Testis (tissue), 3 donors: ENCODE measurements around the gene TRABD2B. TPM values are rescaled to one million over a fixed set of nuclear protein-coding genes. Genes with fewer than 3 reads are reported as not detected.

Source experiments
- DNase-seq: peaks from one replicate; pipeline ENCODE4 v3.0.0-alpha.2; 2019
- H3K27ac ChIP-seq, 2 donors: fragments of 200-600 bp; sonication (generic); one replicate each; pipeline ENCODE4 v1.5.1; 2019
- H3K27me3 ChIP-seq: fragments of 200-600 bp; sonication (generic); one replicate; pipeline ENCODE4 v1.5.1; 2019
- H3K36me3 ChIP-seq: fragments of 200-600 bp; sonication (generic); one replicate; pipeline ENCODE4 v1.5.1; 2017; ENCODE audit warnings: low read depth; ENCODE audit errors: missing control alignments
- H3K4me1 ChIP-seq: fragments of 200-600 bp; sonication (generic); one replicate; pipeline ENCODE4 v1.5.1; 2019
- H3K4me3 ChIP-seq, 2 donors: fragments of 200-600 bp; sonication (generic); one replicate each; pipeline ENCODE4 v1.5.1; 2017 to 2019
- H3K9me3 ChIP-seq: fragments of 200-600 bp; sonication (generic); one replicate; pipeline ENCODE4 v1.5.1; 2017
- POLR2A ChIP-seq: fragments of 450-650 bp; IDR thresholded peaks from one replicate; pipeline ENCODE4 v1.6.1; 2017; ENCODE audit warnings: antibody characterized with exemption, mild to moderate bottlenecking, moderate library complexity
- WGBS, 2 donors: methylation state at CpG; one replicate each; pipeline ENCODE4 v1.1.5; 2018; 5-methylcytosine and 5-hydroxymethylcytosine counted together
- intact Hi-C: fragments of 100-400 bp; cut with DNase I; formaldehyde crosslinking; loops from one replicate; pipeline ENCODE4 v1.15.1; 2023; ENCODE audit warnings: low total_unique reads
- polyA plus RNA-seq: library from polyadenylated mRNA; stranded (reverse); fragments of 350-450 nt; fragmentation: Illumina TruSeq; extraction: RNeasy Lipid Tissue Mini Kit (QIAGEN cat#74804); gene quantifications from one replicate; pipeline ENCODE4 v1.2.3, GENCODE V29; 2014; ENCODE audit warnings: low read depth, low replicate concordance; ENCODE audit not compliant: insufficient read depth
- total RNA-seq, 2 donors: library from RNA; depleted of rRNA; stranded (reverse); fragments of >200 nt; gene quantifications; one replicate each; pipeline ENCODE4 v1.2.3, GENCODE V29; 2016
- TF ChIP-seq, protein P1 (sequence below), 3 experiments: fragments of 450-650 bp in 2 of 3; fragments of 200-600 bp in 1 of 3; sonication (generic) in 1 of 3; IDR thresholded peaks; one replicate each; pipeline ENCODE4 v1.5.1; 2016 to 2019; ENCODE audit warnings: antibody characterized with exemption in 3 of 3, mild to moderate bottlenecking in 2 of 3, moderate library complexity in 1 of 3

The TRABD2B gene
- total and polyA plus RNA-seq, 3 donors from 2014 or later = 1.9 to 2.7 (median 2.0) TPM

DNA sequence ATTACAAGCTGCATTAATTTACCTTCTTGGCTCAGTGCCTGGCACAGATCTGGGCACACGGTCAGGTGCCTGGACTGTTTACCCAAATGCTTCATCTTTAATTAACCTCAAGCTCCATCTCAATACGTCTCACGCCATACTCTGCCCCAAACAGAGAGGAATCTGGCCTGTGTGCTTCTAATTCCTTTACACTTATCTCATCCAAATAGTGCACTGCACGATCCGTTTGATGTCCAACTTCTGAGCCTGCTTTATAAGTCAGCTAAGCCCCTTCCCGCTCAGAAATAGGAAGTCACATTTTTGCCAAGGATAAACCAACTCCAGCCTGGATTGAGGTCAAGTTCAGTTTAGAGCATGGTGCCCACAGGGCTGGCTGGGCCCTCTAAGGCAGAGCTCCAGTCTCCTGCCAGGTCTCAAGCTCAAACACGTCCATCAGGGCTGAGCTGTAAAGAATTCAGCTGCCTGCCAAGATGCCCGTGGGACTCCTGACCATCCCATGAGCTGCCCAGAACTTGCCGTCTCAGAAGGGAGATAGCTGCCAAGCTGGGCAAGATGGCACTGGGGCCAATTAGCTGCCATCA is 233.5 kb downstream of the TRABD2B start:
- no peak overlapping the region for H3K27ac ChIP-seq
- no peaks in the 10 kb centered on the region for H3K4me1 ChIP-seq
- H3K27me3 ChIP-seq = no peaks in the 10 kb centered on the region
- 78 to 86% methylated on average over 8 to 9 of the region's 9 CpGs for WGBS, 2 donors
- no peaks in the 10 kb centered on the region for H3K9me3 ChIP-seq
- no peaks in the 10 kb centered on the region for H3K36me3 ChIP-seq
- TF ChIP-seq, protein P1, sequence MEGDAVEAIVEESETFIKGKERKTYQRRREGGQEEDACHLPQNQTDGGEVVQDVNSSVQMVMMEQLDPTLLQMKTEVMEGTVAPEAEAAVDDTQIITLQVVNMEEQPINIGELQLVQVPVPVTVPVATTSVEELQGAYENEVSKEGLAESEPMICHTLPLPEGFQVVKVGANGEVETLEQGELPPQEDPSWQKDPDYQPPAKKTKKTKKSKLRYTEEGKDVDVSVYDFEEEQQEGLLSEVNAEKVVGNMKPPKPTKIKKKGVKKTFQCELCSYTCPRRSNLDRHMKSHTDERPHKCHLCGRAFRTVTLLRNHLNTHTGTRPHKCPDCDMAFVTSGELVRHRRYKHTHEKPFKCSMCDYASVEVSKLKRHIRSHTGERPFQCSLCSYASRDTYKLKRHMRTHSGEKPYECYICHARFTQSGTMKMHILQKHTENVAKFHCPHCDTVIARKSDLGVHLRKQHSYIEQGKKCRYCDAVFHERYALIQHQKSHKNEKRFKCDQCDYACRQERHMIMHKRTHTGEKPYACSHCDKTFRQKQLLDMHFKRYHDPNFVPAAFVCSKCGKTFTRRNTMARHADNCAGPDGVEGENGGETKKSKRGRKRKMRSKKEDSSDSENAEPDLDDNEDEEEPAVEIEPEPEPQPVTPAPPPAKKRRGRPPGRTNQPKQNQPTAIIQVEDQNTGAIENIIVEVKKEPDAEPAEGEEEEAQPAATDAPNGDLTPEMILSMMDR (IDR thresholded peaks at IDR 0.05) = no peak
- intact Hi-C loops = no loop called here
- no peak overlapping the region for H3K4me3 ChIP-seq
- no peak for DNase-seq

DNA sequence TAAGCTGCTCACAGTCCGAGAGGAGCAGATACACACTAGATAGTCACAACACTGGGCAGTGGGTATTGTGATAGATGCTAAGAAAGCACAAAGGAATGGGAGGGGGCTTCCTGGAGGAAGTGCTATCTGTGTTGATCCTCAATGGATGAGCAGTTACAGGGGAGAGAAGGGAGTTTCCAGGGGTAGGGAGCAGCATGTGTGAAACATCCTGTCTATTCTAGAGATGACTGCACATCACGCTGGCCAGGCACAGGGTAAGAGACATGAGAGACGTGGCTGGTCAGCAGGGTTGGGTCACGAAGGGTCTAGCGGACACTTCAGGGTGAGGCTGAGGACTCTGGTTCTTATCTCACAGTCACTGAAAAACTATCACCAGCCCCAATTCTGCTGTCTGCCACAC is 235.2 kb downstream of the TRABD2B start:
- DNase-seq = no peak
- H3K4me1 ChIP-seq = peaks cover 11% of the 10 kb centered on the region
- no peak overlapping the region for H3K4me3 ChIP-seq
- H3K36me3 ChIP-seq = no peaks in the 10 kb centered on the region
- H3K9me3 ChIP-seq = no peaks in the 10 kb centered on the region
- TF ChIP-seq POLR2A = no peak
- TF ChIP-seq, protein P1 (IDR thresholded peaks at IDR 0.05) = no peak
- H3K27me3 ChIP-seq = no peaks in the 10 kb centered on the region
- intact Hi-C loops = no loop called here
- WGBS, 2 donors = 75 to 94% methylated on average over 5 of the region's 5 CpGs
- no peak overlapping the region for H3K27ac ChIP-seq

DNA sequence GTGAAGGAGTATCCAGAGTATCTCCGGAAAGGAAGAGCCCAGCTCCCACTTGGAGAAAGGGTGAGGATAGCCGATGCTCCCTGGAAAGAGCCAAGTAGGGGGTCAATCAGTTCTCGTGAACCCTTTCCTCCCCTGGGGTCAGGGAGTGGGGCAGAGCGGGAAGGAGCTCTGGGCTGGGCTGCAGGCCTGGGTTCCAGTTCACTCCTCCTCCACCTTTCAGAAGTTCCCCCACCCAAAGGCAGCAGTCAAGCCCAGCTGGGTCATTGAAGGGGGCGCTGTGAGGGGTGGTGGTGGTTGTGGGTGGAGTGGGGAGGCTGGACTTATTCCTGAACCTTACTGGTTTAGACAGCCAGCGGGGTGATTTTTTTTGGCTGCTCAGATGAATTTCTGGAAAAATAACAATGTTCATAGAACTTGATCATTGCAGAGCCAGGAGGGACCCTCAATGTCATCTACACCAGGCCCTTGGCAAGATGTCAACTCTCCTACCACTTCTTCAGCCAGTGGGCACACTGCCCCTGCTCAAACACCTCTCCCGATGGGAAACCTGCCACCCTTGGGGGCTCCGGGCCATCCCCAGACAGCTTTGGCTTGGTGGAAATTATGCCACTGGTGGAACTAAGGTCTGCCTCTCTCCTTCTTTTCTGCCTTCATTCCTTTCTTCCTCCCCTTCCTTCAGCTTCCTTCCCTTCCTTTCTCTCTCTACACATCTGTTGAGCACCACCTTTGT is 235.8 kb downstream of the TRABD2B start:
- Histone ChIP-seq H3K27ac (no peak overlapping the region), H3K4me3 (no peak overlapping the region), H3K9me3 (no peaks in the 10 kb centered on the region), H3K4me1 (peaks cover 11% of the 10 kb centered on the region), H3K27me3 (no peaks in the 10 kb centered on the region), H3K36me3 (no peaks in the 10 kb centered on the region)
- WGBS, 2 donors = 75 to 76% methylated on average over 8 of the region's 8 CpGs
- DNase-seq = no peak
- no peak for TF ChIP-seq POLR2A
- TF ChIP-seq, protein P1 (IDR thresholded peaks at IDR 0.05) = no peak
- intact Hi-C loops = no loop called here

DNA sequence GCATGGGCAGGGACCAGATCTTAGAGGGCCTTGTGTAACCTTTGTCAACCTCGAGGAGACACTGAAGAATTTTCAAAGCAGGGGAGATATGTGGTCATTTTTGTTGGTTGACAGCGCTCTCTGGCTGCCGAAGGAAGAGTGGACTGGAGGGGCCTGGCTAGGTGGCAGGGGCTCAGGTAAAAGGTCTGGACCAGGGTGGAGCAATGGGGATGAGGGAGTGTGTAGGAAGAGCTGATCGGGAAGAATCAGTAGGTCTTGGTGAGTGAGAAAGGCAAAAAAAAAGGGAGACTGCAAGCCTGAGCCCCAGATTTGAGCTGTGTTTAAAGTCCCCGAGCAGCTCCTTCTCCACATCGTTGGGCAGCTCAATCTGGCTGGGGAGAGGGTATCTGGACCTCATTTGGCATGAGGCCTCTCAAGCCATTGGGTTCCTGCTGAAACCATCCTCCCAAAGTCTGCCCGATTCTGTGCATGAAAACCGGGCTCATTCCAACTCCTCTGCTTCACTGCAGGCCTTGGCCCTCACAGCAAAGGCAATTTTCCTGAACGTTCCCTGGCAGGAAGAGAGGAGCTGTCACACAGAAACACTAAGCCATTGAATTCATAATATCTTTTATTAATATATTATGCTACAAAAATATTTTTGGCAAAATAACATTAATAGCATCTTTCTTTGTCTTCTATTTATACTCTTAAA is 237.1 kb downstream of the TRABD2B start:
- no peak for DNase-seq
- intact Hi-C loops = no loop called here
- Histone ChIP-seq H3K27ac (no peak overlapping the region), H3K4me3 (no peak overlapping the region), H3K27me3 (no peaks in the 10 kb centered on the region), H3K4me1 (peaks cover 11% of the 10 kb centered on the region), H3K36me3 (no peaks in the 10 kb centered on the region), H3K9me3 (no peaks in the 10 kb centered on the region)
- 72 to 91% methylated on average over 9 of the region's 9 CpGs for WGBS, 2 donors
- no peak for TF ChIP-seq POLR2A
- TF ChIP-seq, protein P1 (IDR thresholded peaks at IDR 0.05) = no peak
